ENCODE results near the gene KLHDC4.

GRCh38 chr16:87700406-87701077, 65.2 kb downstream of the KLHDC4 start:
- TF ChIP-seq CTCF (IDR thresholded peaks at IDR 0.05) (no peak), EZH2 (IDR thresholded peaks at IDR 0.05; ENCODE audit: borderline replicate concordance, insufficient read depth, low read depth, low read length, poor library complexity, severe bottlenecking) (no peak)

Measured in B cell (primary cell).